K562 (cell line): ENCODE results near the gene NUP153. TPM values are rescaled to one million over a fixed set of nuclear protein-coding genes. Genes with fewer than 3 reads are reported as not detected.

Experiments used
- CBX3 ChIP-seq, 2 experiments: IDR thresholded peaks; 1 replicate in 1 of 2; 2 replicates in 1 of 2; pipeline ENCODE4 v1.6.1; 2012; ENCODE audit warnings: inconsistent platforms in 2 of 2, low read length in 2 of 2, borderline replicate concordance in 1 of 2, control low read depth in 1 of 2
- ETV5 ChIP-seq: sonication (generic); formaldehyde crosslinking; IDR thresholded peaks from 2 replicates; pipeline ENCODE4 v1.4.0; 2020; ENCODE audit warnings: low read depth, mild to moderate bottlenecking, missing genetic modification reagents
- EWSR1 ChIP-seq: fragments of 450-650 bp; IDR thresholded peaks from 2 replicates; pipeline ENCODE4 v1.6.1; 2018; ENCODE audit warnings: borderline replicate concordance, mild to moderate bottlenecking, low read depth, moderate library complexity; ENCODE audit not compliant: partially characterized antibody
- NKRF ChIP-seq: fragments of 450-650 bp; IDR thresholded peaks from 2 replicates; pipeline ENCODE4 v1.6.1; 2016; ENCODE audit warnings: borderline replicate concordance
- RFX5 ChIP-seq: IDR thresholded peaks from 2 replicates; pipeline ENCODE4 v1.6.1; 2011; ENCODE audit warnings: low read depth, mild to moderate bottlenecking, improper control_type of control experiment, low read length
- SAP30 ChIP-seq: fragments of 200-600 bp; sonication (generic); IDR thresholded peaks from 2 replicates; pipeline ENCODE4 v1.6.1; 2012; ENCODE audit warnings: borderline replicate concordance, low read depth, mild to moderate bottlenecking, moderate library complexity, low read length, control low read depth, inconsistent platforms; ENCODE audit not compliant: insufficient read depth, poor library complexity, severe bottlenecking
- ZBED1 ChIP-seq: IDR thresholded peaks from 2 replicates; pipeline ENCODE4 v1.6.1; 2014
- polyA plus RNA-seq, 8 experiments: library from polyadenylated mRNA; depleted of rRNA in 4 of 8; stranded (reverse) in 5 of 8; unstranded in 3 of 8; fragments of >200 nt; fragmentation: Nextera tagmentation in 2 of 8; fragmentation: Illumina TruSeq in 1 of 8; extraction: Ambion mirVana in 2 of 8; extraction: Trizol in 1 of 8; gene quantifications; 2 replicates each; pipeline versions ENCODE4 v1.2.1 to v1.2.3, GENCODE V29; 2011 to 2014; ENCODE audit warnings: inconsistent platforms in 1 of 8, missing spikeins in 1 of 8
- total RNA-seq, 7 experiments: library from RNA; depleted of rRNA in 6 of 7; stranded (reverse); fragments of >200 nt in 6 of 7; fragmentation: Illumina TruSeq in 2 of 7; extraction: Trizol in 2 of 7; gene quantifications; 2 replicates each; pipeline versions ENCODE4 v1.2.1 to v1.2.3, GENCODE V29; 2011 to 2021; ENCODE audit warnings: low replicate concordance in 1 of 7
- TF ChIP-seq, protein P1 (sequence below): sonication (generic); formaldehyde crosslinking; IDR thresholded peaks from 2 replicates; pipeline ENCODE4 v1.8.0; 2022; ENCODE audit warnings: missing genetic modification reagents, mild to moderate bottlenecking, borderline replicate concordance

Gene NUP153
- total and polyA plus RNA-seq, 9 of the 15 experiments (the other 6 are each of a cell fraction or from before 2014, with no cell fraction given), result 21.9 to 110 (median 84.8) TPM

DNA sequence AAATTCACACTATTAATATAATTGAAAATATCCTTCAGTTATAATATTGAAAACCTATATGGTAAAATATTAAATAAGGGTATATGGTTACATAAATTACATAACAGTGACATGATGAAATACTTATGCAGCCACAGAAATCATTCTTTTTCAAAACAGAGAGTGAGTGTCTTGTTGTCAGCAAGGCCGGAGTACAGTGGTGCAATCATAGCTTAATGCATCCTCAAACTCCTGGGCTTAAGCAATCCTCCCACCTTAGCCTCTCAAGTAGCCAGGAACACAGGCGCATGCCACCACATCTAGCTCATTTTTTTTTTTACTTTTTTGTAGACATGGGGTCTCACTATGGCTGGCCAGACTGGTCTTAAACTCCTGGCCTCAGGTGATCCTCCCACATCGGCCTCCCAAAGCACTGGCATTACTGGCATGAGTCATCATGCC is 66.2 kb downstream of the NUP153 start (continued):
- TF ChIP-seq ETV5 (CRISPR knock-in tag), result no peak
- TF ChIP-seq SAP30, result no peak
- TF ChIP-seq EWSR1, result no peak
- no peak for TF ChIP-seq CBX3 (IDR thresholded peaks at IDR 0.05; ENCODE audit: borderline replicate concordance in 1 of 2, low read length in 2 of 2)
- peak; percentile 54; the same call in 1 of the 2 replicates for TF ChIP-seq RFX5
- TF ChIP-seq NKRF, result no peak
- TF ChIP-seq ZBED1, result no peak
- TF ChIP-seq, protein P1, sequence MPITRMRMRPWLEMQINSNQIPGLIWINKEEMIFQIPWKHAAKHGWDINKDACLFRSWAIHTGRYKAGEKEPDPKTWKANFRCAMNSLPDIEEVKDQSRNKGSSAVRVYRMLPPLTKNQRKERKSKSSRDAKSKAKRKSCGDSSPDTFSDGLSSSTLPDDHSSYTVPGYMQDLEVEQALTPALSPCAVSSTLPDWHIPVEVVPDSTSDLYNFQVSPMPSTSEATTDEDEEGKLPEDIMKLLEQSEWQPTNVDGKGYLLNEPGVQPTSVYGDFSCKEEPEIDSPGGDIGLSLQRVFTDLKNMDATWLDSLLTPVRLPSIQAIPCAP (CRISPR knock-in tag), result no peak
- TF ChIP-seq, all 486 proteins: peak for 6
